Measurements from ENCODE around the gene ANKS1A. TPM values are rescaled to one million over a fixed set of nuclear protein-coding genes. Genes with fewer than 3 reads are reported as not detected.

The ANKS1A gene
- total RNA-seq, 1 experiment from 2014 or later, result 26.5 TPM

GRCh38 chr6:35128042-35128441 is 239.0 kb downstream of the ANKS1A start:
- H3K79me2 ChIP-seq (ENCODE audit: insufficient read depth, low read length), result no peaks in the 10 kb centered on the region
- H3K4ac ChIP-seq (ENCODE audit: low read depth, low read length), result no peak overlapping the region
- H2BK20ac ChIP-seq (ENCODE audit: low read depth, low read length, poor library complexity, severe bottlenecking), result no peak overlapping the region
- no peaks in the 10 kb centered on the region for H3K27me3 ChIP-seq (ENCODE audit: insufficient read depth, low read length)
- no peak overlapping the region for H3T11ph ChIP-seq (ENCODE audit: low read length)
- H2AK5ac ChIP-seq (ENCODE audit: insufficient read length, low read length), result no peak overlapping the region
- Mint-ChIP-seq H3K4me1 (peaks cover 0 to 3% of the 10 kb centered on the region in 2 experiments; a peak in 1 of 4 replicates), H3K4me3 (no peak overlapping the region), H3K27ac (no peak overlapping the region), H3K9me3 (peaks cover 0 to 2% of the 10 kb centered on the region in 2 experiments; a peak in 2 of 5 replicates), H3K27me3 (ENCODE audit: low read depth) (no peaks in the 10 kb centered on the region; the same call in 1 of the 2 replicates), H3K36me3 (ENCODE audit: insufficient read depth in 1 of 3, low read depth in 3 of 3) (no peaks in the 10 kb centered on the region)
- H2BK5ac ChIP-seq (ENCODE audit: insufficient read length, low read length), result no peak overlapping the region
- H4K8ac ChIP-seq (replicated peaks; ENCODE audit: insufficient read length, low read depth, low read length), result no peak overlapping the region
- no CpG with 5 or more reads among the region's 4 CpGs for WGBS (ENCODE audit: extremely low coverage, insufficient read length, low lambda C conversion rate)
- H3K23me2 ChIP-seq (ENCODE audit: insufficient read length, low read depth, low read length, poor library complexity, severe bottlenecking), result no peaks in the 10 kb centered on the region
- H3K4me2 ChIP-seq (ENCODE audit: insufficient read depth, insufficient read length, low read length), result no peak overlapping the region
- H3K23ac ChIP-seq (ENCODE audit: insufficient read length, low read depth, low read length), result no peak overlapping the region
- no peak for DNase-seq
- no peaks in the 10 kb centered on the region for H4K20me1 ChIP-seq (ENCODE audit: control insufficient read depth, insufficient read depth, insufficient read length)
- H2AFZ ChIP-seq (ENCODE audit: low read length), result no peak overlapping the region
- H3K79me1 ChIP-seq (ENCODE audit: insufficient read depth, low read depth, low read length, poor library complexity, severe bottlenecking), result no peaks in the 10 kb centered on the region
- H2BK120ac ChIP-seq (ENCODE audit: low read depth, low read length, poor library complexity, severe bottlenecking), result no peak overlapping the region
- TF ChIP-seq CTCF (conservative IDR thresholded peaks at IDR 0.05), result no peak
- H2BK15ac ChIP-seq (ENCODE audit: low read depth, low read length), result no peak overlapping the region
- no peaks in the 10 kb centered on the region for H3K4me1 ChIP-seq (ENCODE audit: insufficient read depth, low read length)
- H4K5ac ChIP-seq (ENCODE audit: insufficient read length, low read depth, low read length), result no peak overlapping the region
- no peak overlapping the region for H4K91ac ChIP-seq (ENCODE audit: insufficient read length, low read depth, low read length)
- no peaks in the 10 kb centered on the region for H3K9me3 ChIP-seq (ENCODE audit: control insufficient read depth, low read depth, low read length)
- H3K18ac ChIP-seq (ENCODE audit: insufficient read length, low read depth, low read length), result no peak overlapping the region
- no peak overlapping the region for H3K56ac ChIP-seq (ENCODE audit: insufficient read length, low read depth, low read length)
- H2BK12ac ChIP-seq (ENCODE audit: insufficient read length, low read depth, low read length), result no peak overlapping the region
- H3K9ac ChIP-seq (ENCODE audit: extremely low read depth, insufficient read length, low read length), result no peak overlapping the region
- H3K14ac ChIP-seq (ENCODE audit: insufficient read depth, low read length), result no peak overlapping the region
- no peak overlapping the region for H3K27ac ChIP-seq (ENCODE audit: insufficient read length, low read depth, low read length)

Data from H9 (cell line).